Thyroid gland (tissue), 4 donors: Measurements from ENCODE around the gene PCSK7. TPM values are rescaled to one million over a fixed set of nuclear protein-coding genes. Genes with fewer than 3 reads are reported as not detected.

Source experiments
- DNase-seq, 2 donors: peaks; one replicate each; pipeline ENCODE4 v3.0.0-alpha.2; 2019
- H3K27ac ChIP-seq, 3 donors: fragments of 200-600 bp; sonication (generic); 1 replicate in 2 of 3; 2 replicates in 1 of 3; pipeline ENCODE4 v1.5.1; 2016 to 2019; ENCODE audit warnings: mild to moderate bottlenecking in 1 of 3, moderate library complexity in 1 of 3
- H3K27me3 ChIP-seq: fragments of 200-600 bp; sonication (generic); one replicate; pipeline ENCODE4 v1.5.1; 2019
- H3K36me3 ChIP-seq, 2 donors: fragments of 200-600 bp; sonication (generic); one replicate each; pipeline ENCODE4 v1.5.1; 2016 to 2019
- H3K4me1 ChIP-seq, 2 donors: fragments of 200-600 bp; sonication (generic); one replicate each; pipeline ENCODE4 v1.5.1; 2017 to 2019
- H3K4me3 ChIP-seq, 3 donors: fragments of 200-600 bp; sonication (generic); replicated peaks in 1 of 3; 1 replicate in 2 of 3; 2 replicates in 1 of 3; pipeline ENCODE4 v1.5.1; 2016; ENCODE audit warnings: mild to moderate bottlenecking in 1 of 3
- H3K9me3 ChIP-seq: fragments of 200-600 bp; sonication (generic); one replicate; pipeline ENCODE4 v1.5.1; 2017
- CTCF ChIP-seq, 6 experiments: fragments of 200-600 bp in 3 of 6; fragments of 450-650 bp in 3 of 6; sonication (generic) in 3 of 6; IDR thresholded peaks; one replicate each; pipeline ENCODE4 v1.5.1; 2016 to 2019; ENCODE audit warnings: antibody characterized with exemption in 6 of 6, mild to moderate bottlenecking in 2 of 6, inconsistent platforms in 1 of 6, moderate library complexity in 1 of 6
- POLR2A ChIP-seq, 2 donors: fragments of 450-650 bp; IDR thresholded peaks; one replicate each; pipeline ENCODE4 v1.6.1; 2017; ENCODE audit warnings: antibody characterized with exemption in 2 of 2, mild to moderate bottlenecking in 2 of 2, moderate library complexity in 1 of 2
- WGBS, 2 donors: methylation state at CpG; one replicate each; pipeline ENCODE4 v1.1.5; 2017; 5-methylcytosine and 5-hydroxymethylcytosine counted together
- intact Hi-C: fragments of 100-400 bp; cut with DNase I; formaldehyde crosslinking; loops from one replicate; pipeline ENCODE4 v1.15.1; 2023
- total RNA-seq, 4 donors: library from RNA; depleted of rRNA; stranded (reverse); fragments of >200 nt; gene quantifications; one replicate each; pipeline ENCODE4 v1.2.3, GENCODE V29; 2016

PCSK7 gene
- total RNA-seq, 4 donors from 2014 or later: 36.1 to 61.1 (median 47.5) TPM

GRCh38 chr11:117182551-117182935 lies 49.3 kb downstream of the PCSK7 start:
- Histone ChIP-seq H3K27me3 (no peaks in the 10 kb centered on the region), H3K4me3 (no peak overlapping the region), H3K9me3 (no peaks in the 10 kb centered on the region), H3K36me3 (peaks cover 10 to 16% of the 10 kb centered on the region in 2 donors), H3K27ac (no peak overlapping the region), H3K4me1 (peaks cover 17 to 27% of the 10 kb centered on the region in 2 donors)
- TF ChIP-seq POLR2A (IDR thresholded peaks at IDR 0.05): no peak
- TF ChIP-seq CTCF (IDR thresholded peaks at IDR 0.05): no peak
- 93 to 95% methylated on average over 10 of the region's 10 CpGs for whole genome bisulfite sequencing, 2 donors
- intact Hi-C loops: loop anchor here (5.0 kb wide), 1 partner anchor 45 kb away; no protein-coding TSS in a partner anchor
- DNase-seq: peak in 1 of 2 donors; percentile 2

DNA sequence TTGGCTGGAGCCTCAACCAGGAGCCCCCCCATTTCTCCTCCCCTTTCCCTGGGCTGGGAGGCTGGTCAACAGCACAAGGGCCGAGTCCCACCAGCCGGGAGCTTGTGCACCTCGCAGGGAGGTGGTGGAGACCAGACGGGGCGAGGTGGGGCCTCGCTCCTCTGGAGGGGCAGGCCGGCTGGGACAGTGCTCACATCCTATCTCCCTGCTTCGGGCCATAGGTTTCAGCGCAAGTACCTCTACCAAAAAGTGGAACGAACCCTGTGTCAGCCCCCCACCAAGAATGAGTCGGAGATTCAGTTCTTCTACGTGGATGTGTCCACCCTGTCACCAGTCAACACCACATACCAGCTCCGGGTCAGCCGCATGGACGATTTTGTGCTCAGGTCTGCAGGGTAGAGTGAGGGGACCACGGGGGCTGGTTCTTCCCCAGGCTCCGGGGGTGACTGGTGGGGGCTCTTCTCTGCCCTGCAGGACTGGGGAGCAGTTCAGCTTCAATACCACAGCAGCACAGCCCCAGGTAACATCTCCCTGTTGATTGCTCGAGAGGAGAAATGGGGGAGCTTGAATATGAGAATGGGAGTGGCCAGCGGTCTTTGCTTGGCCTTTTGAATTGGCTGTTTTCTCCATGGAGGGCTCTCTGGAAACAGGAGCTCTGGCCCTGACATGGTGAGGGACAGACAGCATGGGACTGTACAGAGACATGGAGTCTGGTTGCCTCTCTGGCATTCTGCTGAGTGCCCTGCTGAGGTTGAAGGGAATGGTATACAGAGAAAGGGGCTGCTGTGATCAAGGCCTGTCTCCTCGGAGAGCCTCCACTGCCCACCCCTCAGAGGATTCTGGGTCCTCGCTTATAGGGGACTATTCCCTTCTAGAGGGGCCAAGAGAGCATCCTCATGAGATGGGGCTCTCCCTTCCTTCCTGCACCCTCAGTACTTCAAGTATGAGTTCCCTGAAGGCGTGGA lies 50.0 kb downstream of the PCSK7 start:
- intact Hi-C loops: loop anchor here (5.0 kb wide), 1 partner anchor 45 kb away; no protein-coding TSS in a partner anchor
- H3K27me3 ChIP-seq: no peaks in the 10 kb centered on the region
- H3K4me1 ChIP-seq: peaks cover 17 to 27% of the 10 kb centered on the region in 2 donors
- H3K9me3 ChIP-seq: no peaks in the 10 kb centered on the region
- DNase-seq: peak in 1 of 2 donors; percentile 1
- peaks cover 5 to 11% of the 10 kb centered on the region in 2 donors for H3K36me3 ChIP-seq
- no peak overlapping the region for H3K4me3 ChIP-seq
- TF ChIP-seq CTCF (IDR thresholded peaks at IDR 0.05) (no peak), POLR2A (IDR thresholded peaks at IDR 0.05) (no peak)
- no peak overlapping the region for H3K27ac ChIP-seq
- WGBS, 2 donors: 89 to 97% methylated on average over 12 to 16 of the region's 22 CpGs

DNA sequence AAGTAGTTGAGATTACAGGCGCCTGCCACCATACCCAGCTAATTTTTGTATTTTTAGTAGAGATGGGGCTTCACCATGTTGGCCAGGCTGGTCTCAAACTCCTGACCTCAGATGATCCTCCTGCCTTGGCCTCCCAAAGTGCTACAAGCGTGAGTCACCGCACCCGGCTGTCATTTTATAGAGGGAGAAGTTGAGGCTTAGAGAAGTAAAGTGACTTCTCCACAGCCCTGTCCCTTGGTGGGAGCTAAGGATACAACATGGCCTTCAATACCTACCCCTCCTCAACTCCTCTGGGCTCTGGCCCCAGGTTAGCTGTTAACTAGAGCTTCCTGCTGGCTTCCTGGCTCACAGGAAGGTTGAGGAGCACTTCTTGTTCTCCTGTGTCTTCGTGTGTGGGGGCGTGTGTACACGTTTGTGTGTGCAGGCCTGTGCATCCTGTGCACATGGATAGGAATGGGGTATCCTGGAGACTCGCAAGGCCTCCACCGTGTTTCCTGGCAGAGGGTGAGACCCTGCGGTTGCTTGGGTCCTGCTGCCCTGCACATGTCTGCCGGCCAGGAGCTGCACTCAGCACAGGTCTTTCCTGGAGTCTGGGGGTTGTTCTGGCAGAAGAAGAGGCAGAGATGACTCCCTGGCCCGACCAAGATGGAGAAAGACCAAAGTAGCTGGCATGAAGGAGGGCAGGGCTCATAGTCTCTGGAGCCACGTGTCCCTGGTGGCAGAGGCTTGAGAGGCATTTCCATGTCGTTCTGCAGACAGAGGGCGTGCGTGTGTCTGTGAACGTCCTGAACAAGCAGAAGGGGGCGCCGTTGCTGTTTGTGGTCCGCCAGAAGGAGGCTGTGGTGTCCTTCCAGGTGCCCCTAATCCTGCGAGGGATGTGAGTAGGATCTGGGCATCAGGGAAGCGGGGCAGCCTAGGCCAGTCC lies 51.0 kb downstream of the PCSK7 start:
- intact Hi-C loops: loop anchor here (5.0 kb wide), 1 partner anchor 46 kb away; no protein-coding TSS in a partner anchor
- 53 to 61% methylated on average over 19 of the region's 22 CpGs for WGBS, 2 donors
- peaks cover 5 to 11% of the 10 kb centered on the region in 2 donors for H3K36me3 ChIP-seq
- no peak overlapping the region for H3K27ac ChIP-seq
- peak; percentile 59 to 67 for DNase-seq
- H3K27me3 ChIP-seq: no peaks in the 10 kb centered on the region
- no peak for TF ChIP-seq POLR2A (IDR thresholded peaks at IDR 0.05)
- TF ChIP-seq CTCF (IDR thresholded peaks at IDR 0.05): peak in 4 of 6 experiments; percentile 31 to 54 (median 51)
- H3K4me3 ChIP-seq: no peak overlapping the region
- peaks cover 17 to 32% of the 10 kb centered on the region in 2 donors for H3K4me1 ChIP-seq
- H3K9me3 ChIP-seq: no peaks in the 10 kb centered on the region

- Histone ChIP-seq H3K27me3 (no peaks in the 10 kb centered on the region), H3K4me1 (peaks cover 23 to 41% of the 10 kb centered on the region in 2 donors), H3K36me3 (peaks cover 5 to 11% of the 10 kb centered on the region in 2 donors), H3K9me3 (no peaks in the 10 kb centered on the region), H3K4me3 (peak overlapping the region in 1 of 3 donors; percentile 71), H3K27ac (peak overlapping the region in 2 of 3 donors; percentile 94)
- intact Hi-C loops: loop anchor here (5.0 kb wide), 1 partner anchor 47 kb away; no protein-coding TSS in a partner anchor
- TF ChIP-seq POLR2A (IDR thresholded peaks at IDR 0.05): no peak
- no peak for TF ChIP-seq CTCF (IDR thresholded peaks at IDR 0.05)
- 38 to 42% methylated on average over 4 of the region's 4 CpGs for WGBS, 2 donors
- peak in 1 of 2 donors; percentile 3 for DNase-seq
These were observed 51.9 kb downstream of the PCSK7 start for GRCh38 chr11:117180020-117180419.
